NK-92 (cell line): ENCODE results near the gene BMP6.

Experiments used
- DNase-seq: peaks from one replicate; lab custom pipeline; 2025; ENCODE audit not compliant: unreplicated experiment; lab: John Stamatoyannopoulos, UW

Gene BMP6

GRCh38 chr6:7920425-7920824, 194.5 kb downstream of the BMP6 start:
- DNase-seq = no peak

- DNase-seq = no peak
Observed at GRCh38 chr6:7921046-7921445, 195.1 kb downstream of the BMP6 start.

- DNase-seq = no peak
Observed at GRCh38 chr6:7921632-7922092, 195.8 kb downstream of the BMP6 start.

GRCh38 chr6:7922596-7922995, 196.7 kb downstream of the BMP6 start:
- no peak for DNase-seq

GRCh38 chr6:7924867-7925266, 199.0 kb downstream of the BMP6 start:
- DNase-seq = no peak
